WTC11 (cell line): ENCODE results near the gene ARAP1.

ENCODE experiments used
- ATF3 ChIP-seq: sonication (generic); formaldehyde crosslinking; conservative IDR thresholded peaks from 2 replicates; pipeline ENCODE4 v1.8.1; 2022; ENCODE audit warnings: mild to moderate bottlenecking, missing genetic modification reagents
- CTCF ChIP-seq: fragments of 200-600 bp; IDR thresholded peaks from 2 replicates; pipeline ENCODE4 v1.8.0; 2022; ENCODE audit warnings: antibody characterized with exemption
- ETV6 ChIP-seq: sonication (generic); formaldehyde crosslinking; IDR thresholded peaks from 2 replicates; pipeline ENCODE4 v1.8.1; 2022; ENCODE audit warnings: mild to moderate bottlenecking, missing genetic modification reagents
- GABPB1 ChIP-seq: sonication (generic); formaldehyde crosslinking; IDR thresholded peaks from 2 replicates; pipeline ENCODE4 v1.8.1; 2023; ENCODE audit warnings: mild to moderate bottlenecking, missing genetic modification reagents
- NR2C2 ChIP-seq: sonication (generic); formaldehyde crosslinking; IDR thresholded peaks from 2 replicates; pipeline ENCODE4 v1.8.0; 2022; ENCODE audit warnings: mild to moderate bottlenecking, missing genetic modification reagents
- SP1 ChIP-seq: sonication (generic); formaldehyde crosslinking; conservative IDR thresholded peaks from 2 replicates; pipeline ENCODE4 v1.8.1; 2022; ENCODE audit warnings: missing genetic modification reagents
- ZNF263 ChIP-seq: sonication (generic); formaldehyde crosslinking; IDR thresholded peaks from 2 replicates; pipeline ENCODE4 v1.8.1; 2022; ENCODE audit warnings: low read depth, mild to moderate bottlenecking, moderate library complexity, missing genetic modification reagents

- TF ChIP-seq ETV6, result no peak
- TF ChIP-seq ATF3, result no peak
- no peak for TF ChIP-seq CTCF
- TF ChIP-seq SP1 (CRISPR knock-in tag), result no peak
- no peak for TF ChIP-seq NR2C2
- no peak for TF ChIP-seq GABPB1 (CRISPR knock-in tag)
- no peak for TF ChIP-seq ZNF263 (CRISPR knock-in tag)
Measured at GRCh38 chr11:72739240-72740059, 12.8 kb downstream of the ARAP1 start.
